GM12878 (cell line): ENCODE results near the gene CASP8AP2. TPM values are rescaled to one million over a fixed set of nuclear protein-coding genes. Genes with fewer than 3 reads are reported as not detected.

Experiments used
- ATAC-seq: fragments of 200-7000 bp; cut with Tn5 transposase; 3 replicates; pipeline ENCODE4 v1.9.1; 2020; ENCODE audit warnings: mild to moderate bottlenecking, moderate library complexity
- BruUV-seq: library from RNA; stranded (reverse); fragments of 400-500 nt; replicated peaks from 2 replicates; lab custom pipeline; 2021; lab: Mats Ljungman, UMichigan
- CTCF ChIA-PET: fragments of 300-600 bp; sonication (Branson Sonifier 250); formaldehyde crosslinking; extraction: SDS; loops from one replicate; lab custom pipeline; 2021; ENCODE audit warnings: inconsistent platforms; lab: Yijun Ruan, JAX
- POLR2A ChIA-PET: fragments of 350-600 bp; formaldehyde crosslinking; extraction: SDS; loops from one replicate; lab custom pipeline; 2021; ENCODE audit warnings: inconsistent platforms; lab: Charles Lee
- RAD21 ChIA-PET: fragments of 300-600 bp; sonication (Branson Sonifier 250); formaldehyde crosslinking; loops from one replicate; lab custom pipeline; 2023; ENCODE audit warnings: antibody characterized with exemption; ENCODE audit not compliant: unreplicated experiment; lab: Charles Lee
- SMC1A ChIA-PET: fragments of 300-600 bp; sonication (Branson Sonifier 250); formaldehyde crosslinking; loops from one replicate; lab custom pipeline; 2023; ENCODE audit not compliant: unreplicated experiment, uncharacterized antibody; lab: Charles Lee
- DNase-seq: peaks from one replicate; pipeline ENCODE4 v3.0.0-alpha.2; 2011; ENCODE audit warnings: low read depth, low spot score
- FAIRE-seq: peaks from 3 replicates; lab custom pipeline; 2011; peaks lifted over from hg19 to GRCh38; lab: Jason Lieb, UNC
- H2AFZ ChIP-seq: 2 replicates; pipeline ENCODE4 v1.6.0; 2011; ENCODE audit warnings: low read depth, low read length, control low read depth; ENCODE audit not compliant: control insufficient read depth
- H3K27ac ChIP-seq: 2 replicates; pipeline ENCODE4 v1.5.1; 2011; ENCODE audit warnings: control low read depth; ENCODE audit not compliant: control insufficient read depth, insufficient read depth
- H3K27me3 ChIP-seq, 2 experiments: replicated peaks in 1 of 2; 2 replicates each; pipeline versions ENCODE4 v1.6.0 to v1.6.1; 2011; ENCODE audit warnings: low read length in 1 of 2; ENCODE audit not compliant: control insufficient read depth in 2 of 2, insufficient read depth in 2 of 2
- H3K36me3 ChIP-seq, 2 experiments: 2 replicates each; pipeline ENCODE4 v1.5.1; 2011; ENCODE audit warnings: low read length in 1 of 2; ENCODE audit not compliant: control insufficient read depth in 2 of 2, insufficient read depth in 2 of 2
- H3K4me1 ChIP-seq: 2 replicates; pipeline ENCODE4 v1.6.1; 2011; ENCODE audit warnings: mild to moderate bottlenecking, low read length, moderate library complexity, mixed read lengths; ENCODE audit not compliant: control insufficient read depth, insufficient read depth
- H3K4me2 ChIP-seq: 2 replicates; pipeline ENCODE4 v1.6.0; 2011; ENCODE audit warnings: control low read depth; ENCODE audit not compliant: control insufficient read depth, insufficient read depth
- H3K4me3 ChIP-seq: fragments of 200-600 bp; sonication (generic); 2 replicates; pipeline ENCODE4 v1.5.1; 2016
- H3K79me2 ChIP-seq: 2 replicates; pipeline ENCODE4 v1.6.0; 2011; ENCODE audit warnings: low read length; ENCODE audit not compliant: control insufficient read depth, insufficient read depth
- H3K9ac ChIP-seq: 2 replicates; pipeline ENCODE4 v1.8.0; 2011; ENCODE audit warnings: low read length, control low read depth, mixed read lengths; ENCODE audit not compliant: control insufficient read depth, insufficient read depth
- H3K9me3 ChIP-seq: replicated peaks from 3 replicates; pipeline ENCODE4 v1.5.1; 2011; ENCODE audit warnings: mild to moderate bottlenecking, low read length; ENCODE audit not compliant: control insufficient read depth, insufficient read depth
- H4K20me1 ChIP-seq: 2 replicates; pipeline ENCODE4 v1.6.0; 2011; ENCODE audit not compliant: control insufficient read depth, insufficient read depth
- EP300 ChIP-seq, 2 experiments: fragments of 150-350 bp in 1 of 2; IDR thresholded peaks; 2 replicates each; pipeline ENCODE4 v1.6.1; 2011 to 2012; ENCODE audit warnings: low read depth in 2 of 2, low read length in 2 of 2, borderline replicate concordance in 1 of 2, improper control_type of control experiment in 1 of 2, inconsistent platforms in 1 of 2; ENCODE audit not compliant: control insufficient read depth in 1 of 2
- ETV6 ChIP-seq, 2 experiments: fragments of 450-650 bp in 1 of 2; IDR thresholded peaks in 1 of 2; conservative IDR thresholded peaks in 1 of 2; 2 replicates each; pipeline ENCODE4 v1.6.1; 2014; ENCODE audit warnings: antibody characterized with exemption in 1 of 2, borderline replicate concordance in 1 of 2, low read depth in 1 of 2, mild to moderate bottlenecking in 1 of 2, moderate library complexity in 1 of 2
- FOXK2 ChIP-seq: fragments of 450-650 bp; IDR thresholded peaks from 2 replicates; pipeline ENCODE4 v1.6.1; 2017; ENCODE audit warnings: mild to moderate bottlenecking, moderate library complexity
- LARP7 ChIP-seq: fragments of 450-650 bp; IDR thresholded peaks from 2 replicates; pipeline ENCODE4 v1.6.1; 2017; ENCODE audit warnings: mild to moderate bottlenecking
- MYB ChIP-seq: fragments of 150-350 bp; IDR thresholded peaks from 2 replicates; pipeline ENCODE4 v1.6.1; 2014; ENCODE audit warnings: mild to moderate bottlenecking, low read depth, low read length, borderline replicate concordance
- NBN ChIP-seq: fragments of 450-650 bp; IDR thresholded peaks from 2 replicates; pipeline ENCODE4 v1.6.1; 2016
- NR2C2 ChIP-seq: IDR thresholded peaks from 2 replicates; pipeline ENCODE4 v1.6.1; 2011; ENCODE audit warnings: borderline replicate concordance, low read depth; ENCODE audit not compliant: control insufficient read depth, insufficient read length
- POU2F2 ChIP-seq: IDR thresholded peaks from 3 replicates; pipeline ENCODE4 v1.6.1; 2011; ENCODE audit warnings: low read depth, mild to moderate bottlenecking, low read length, borderline replicate concordance
- RFX5 ChIP-seq: IDR thresholded peaks from 2 replicates; pipeline ENCODE4 v1.6.1; 2011; ENCODE audit warnings: low read depth, low read length, improper control_type of control experiment
- RUNX3 ChIP-seq: IDR thresholded peaks from 2 replicates; pipeline ENCODE4 v1.6.1; 2012; ENCODE audit warnings: low read length, inconsistent platforms
- SIN3A ChIP-seq: IDR thresholded peaks from 2 replicates; pipeline ENCODE4 v1.6.1; 2012; ENCODE audit warnings: low read depth, low read length, improper control_type of control experiment
- SPI1 ChIP-seq: IDR thresholded peaks from 2 replicates; pipeline ENCODE4 v1.6.1; 2011; ENCODE audit warnings: low read depth, mild to moderate bottlenecking, low read length, moderate library complexity, borderline replicate concordance; ENCODE audit not compliant: insufficient read depth
- WRNIP1 ChIP-seq: IDR thresholded peaks from 2 replicates; pipeline ENCODE4 v1.6.1; 2011; ENCODE audit warnings: low read depth, low read length, improper control_type of control experiment, borderline replicate concordance
- ZBTB33 ChIP-seq: fragments of 450-650 bp; IDR thresholded peaks from 2 replicates; pipeline ENCODE4 v1.6.1; 2017; ENCODE audit warnings: mild to moderate bottlenecking
- ZNF217 ChIP-seq: fragments of 450-650 bp; IDR thresholded peaks from 2 replicates; pipeline ENCODE4 v1.6.1; 2017; ENCODE audit warnings: antibody characterized with exemption, mild to moderate bottlenecking
- ZNF274 ChIP-seq: IDR thresholded peaks from one replicate; pipeline ENCODE4 v1.8.0; 2011; ENCODE audit not compliant: insufficient read length, insufficient read depth
- whole genome bisulfite sequencing: methylation state at CpG from one replicate; pipeline ENCODE4 v1.1.6; 2016; ENCODE audit warnings: low lambda C conversion rate; ENCODE audit not compliant: insufficient replicate concordance, insufficient coverage; ENCODE audit errors: missing lambda C conversion rate; 5-methylcytosine and 5-hydroxymethylcytosine counted together
- in situ Hi-C: fragments of 300-500 bp; cut with MboI; formaldehyde crosslinking; loops from 9 replicates; pipeline ENCODE4 v1.14.3; 2018; ENCODE audit warnings: mixed read lengths
- intact Hi-C: fragments of 100-400 bp; cut with micrococcal nuclease; formaldehyde crosslinking; loops from one replicate; pipeline ENCODE4 v1.14.2; 2022; ENCODE audit not compliant: unreplicated experiment
- polyA plus RNA-seq, 11 experiments: library from polyadenylated mRNA; depleted of rRNA in 4 of 11; unstranded in 6 of 11; stranded (reverse) in 5 of 11; fragments of >200 nt; fragmentation: Nextera tagmentation in 4 of 11; fragmentation: Illumina TruSeq in 1 of 11; extraction: Ambion mirVana in 4 of 11; extraction: Trizol in 1 of 11; gene quantifications; 1 replicate in 1 of 11; 2 replicates in 10 of 11; pipeline versions ENCODE4 v1.2.1 to v1.2.3, GENCODE V29; 2011 to 2016; ENCODE audit warnings: inconsistent platforms in 2 of 11, missing spikeins in 2 of 11, low read depth in 1 of 11
- total RNA-seq, 4 experiments: library from RNA; depleted of rRNA in 3 of 4; stranded (reverse); fragments of >200 nt in 3 of 4; fragmentation: Illumina TruSeq in 1 of 4; extraction: Trizol in 1 of 4; gene quantifications; 2 replicates each; pipeline versions ENCODE4 v1.2.1 to v1.2.3, GENCODE V29; 2013 to 2021
- TF ChIP-seq, protein P1 (sequence below): fragments of 150-350 bp; IDR thresholded peaks from 2 replicates; pipeline ENCODE4 v1.6.1; 2014; ENCODE audit warnings: mild to moderate bottlenecking, low read depth, low read length
- TF ChIP-seq, protein P2 (sequence below): fragments of 450-650 bp; IDR thresholded peaks from 2 replicates; pipeline ENCODE4 v1.6.1; 2018; ENCODE audit warnings: borderline replicate concordance, mild to moderate bottlenecking; ENCODE audit not compliant: partially characterized antibody

Gene CASP8AP2
- total and polyA plus RNA-seq, 10 of the 15 experiments (the other 5 are each of a cell fraction or from before 2014, with no cell fraction given) = 11.1 to 28.7 (median 17.1) TPM

GRCh38 chr6:89818977-89819335 lies 10.7 kb upstream of the CASP8AP2 start:
- Histone ChIP-seq H3K9me3 (no peaks in the 10 kb centered on the region), H4K20me1 (no peaks in the 10 kb centered on the region), H3K9ac (peak overlapping the region; percentile 74), H3K27me3 (no peaks in the 10 kb centered on the region), H3K79me2 (peaks cover 61% of the 10 kb centered on the region), H3K4me1 (peaks cover 10% of the 10 kb centered on the region; the same call in 1 of the 2 replicates), H3K4me2 (peak overlapping the region; percentile 23), H3K27ac (peak overlapping the region; percentile 88), H3K36me3 (no peaks in the 10 kb centered on the region; a peak in 1 of 4 replicates), H2AFZ (peak overlapping the region; percentile 71), H3K4me3 (peak overlapping the region; percentile 80)
- POLR2A ChIA-PET = interaction anchor here (0.6 to 2.2 kb wide), 6 partner anchors 10 to 548 kb away, joined by 3 to 45 read pairs (median 5); partner anchors contain the start of gene CASP8AP2
- 1% methylated on average over 14 of the region's 14 CpGs for WGBS
- BruUV-seq = no TSS peak
- peak; percentile 57 for FAIRE-seq
- TF ChIP-seq NBN (no peak), RUNX3 (no peak), SIN3A (no peak), ETV6 (conservative IDR thresholded peaks at IDR 0.05 in 1 of 2, IDR thresholded peaks at IDR 0.05 in 1 of 2; ENCODE audit: borderline replicate concordance in 1 of 2, low read depth in 1 of 2) (no peak), ZNF217 (no peak), RFX5 (no peak), EP300 (IDR thresholded peaks at IDR 0.05; ENCODE audit: borderline replicate concordance in 1 of 2, control insufficient read depth in 1 of 2, low read depth in 2 of 2, low read length in 2 of 2) (no peak), SPI1 (no peak), POU2F2 (no peak), ZBTB33 (no peak), WRNIP1 (no peak), NR2C2 (no peak), MYB (no peak), LARP7 (no peak), ZNF274 (no peak), FOXK2 (no peak)
- TF ChIP-seq, protein P1, sequence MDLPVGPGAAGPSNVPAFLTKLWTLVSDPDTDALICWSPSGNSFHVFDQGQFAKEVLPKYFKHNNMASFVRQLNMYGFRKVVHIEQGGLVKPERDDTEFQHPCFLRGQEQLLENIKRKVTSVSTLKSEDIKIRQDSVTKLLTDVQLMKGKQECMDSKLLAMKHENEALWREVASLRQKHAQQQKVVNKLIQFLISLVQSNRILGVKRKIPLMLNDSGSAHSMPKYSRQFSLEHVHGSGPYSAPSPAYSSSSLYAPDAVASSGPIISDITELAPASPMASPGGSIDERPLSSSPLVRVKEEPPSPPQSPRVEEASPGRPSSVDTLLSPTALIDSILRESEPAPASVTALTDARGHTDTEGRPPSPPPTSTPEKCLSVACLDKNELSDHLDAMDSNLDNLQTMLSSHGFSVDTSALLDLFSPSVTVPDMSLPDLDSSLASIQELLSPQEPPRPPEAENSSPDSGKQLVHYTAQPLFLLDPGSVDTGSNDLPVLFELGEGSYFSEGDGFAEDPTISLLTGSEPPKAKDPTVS = no peak
- TF ChIP-seq, protein P2, sequence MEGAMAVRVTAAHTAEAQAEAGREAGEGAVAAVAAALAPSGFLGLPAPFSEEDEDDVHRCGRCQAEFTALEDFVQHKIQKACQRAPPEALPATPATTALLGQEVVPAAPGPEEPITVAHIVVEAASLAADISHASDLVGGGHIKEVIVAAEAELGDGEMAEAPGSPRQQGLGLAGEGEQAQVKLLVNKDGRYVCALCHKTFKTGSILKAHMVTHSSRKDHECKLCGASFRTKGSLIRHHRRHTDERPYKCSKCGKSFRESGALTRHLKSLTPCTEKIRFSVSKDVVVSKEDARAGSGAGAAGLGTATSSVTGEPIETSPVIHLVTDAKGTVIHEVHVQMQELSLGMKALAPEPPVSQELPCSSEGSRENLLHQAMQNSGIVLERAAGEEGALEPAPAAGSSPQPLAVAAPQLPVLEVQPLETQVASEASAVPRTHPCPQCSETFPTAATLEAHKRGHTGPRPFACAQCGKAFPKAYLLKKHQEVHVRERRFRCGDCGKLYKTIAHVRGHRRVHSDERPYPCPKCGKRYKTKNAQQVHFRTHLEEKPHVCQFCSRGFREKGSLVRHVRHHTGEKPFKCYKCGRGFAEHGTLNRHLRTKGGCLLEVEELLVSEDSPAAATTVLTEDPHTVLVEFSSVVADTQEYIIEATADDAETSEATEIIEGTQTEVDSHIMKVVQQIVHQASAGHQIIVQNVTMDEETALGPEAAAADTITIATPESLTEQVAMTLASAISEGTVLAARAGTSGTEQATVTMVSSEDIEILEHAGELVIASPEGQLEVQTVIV = no peak
- intact Hi-C loops = loop anchor here (1.0 to 10.0 kb wide), 3 partner anchors 10 to 656 kb away; partner anchors contain the start of genes CASP8AP2 and UBE2J1
- peak; percentile 43 for ATAC-seq
- in situ Hi-C loops = no loop called here
- RAD21 ChIA-PET = interaction anchor here (1.3 to 2.5 kb wide), 4 partner anchors 10 to 660 kb away, joined by 3 to 7 read pairs (median 5); no protein-coding TSS in a partner anchor
- SMC1A ChIA-PET = interaction anchor here (1.7 to 2.6 kb wide), 2 partner anchors 10 to 13 kb away, joined by 4 to 20 read pairs; partner anchors contain the start of gene CASP8AP2
- DNase-seq = no peak
- CTCF ChIA-PET = interaction anchor here (0.6 to 4.4 kb wide), 7 partner anchors 11 to 447 kb away, joined by 3 to 34 read pairs (median 3); partner anchors contain the start of gene CASP8AP2
